ENCODE results near the gene NAMPT.

NAMPT gene

DNA sequence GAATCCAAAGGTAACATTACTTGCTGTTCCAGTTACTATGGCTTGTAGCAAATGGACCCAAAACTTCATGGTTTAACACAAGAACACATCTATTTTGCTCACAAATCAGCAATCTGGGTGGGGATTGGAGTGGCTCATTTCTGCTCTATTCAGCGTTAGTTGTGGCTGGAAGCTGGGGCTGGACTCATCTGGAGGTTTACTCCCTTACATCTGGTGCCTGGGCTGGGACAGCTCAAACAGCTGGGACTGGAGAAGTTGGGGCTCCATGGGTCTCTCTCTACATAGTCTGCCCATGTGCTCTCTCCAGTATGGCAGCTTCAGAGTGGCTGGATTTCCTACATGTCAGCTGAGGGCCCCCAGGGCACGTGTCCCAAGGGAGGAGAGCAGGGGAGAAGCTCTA is 33.7 kb upstream of the NAMPT start:
- Histone ChIP-seq H3K4me3 (ENCODE audit: low read length in 2 of 2) (no peak overlapping the region), H3K9ac (ENCODE audit: low read depth in 1 of 2, low read length in 2 of 2) (no peak overlapping the region), H3K27me3 (ENCODE audit: control insufficient read depth in 2 of 2, insufficient read depth in 2 of 2, low read length in 2 of 2) (no peaks in the 10 kb centered on the region), H3K27ac (ENCODE audit: low read depth in 2 of 2, low read length in 2 of 2) (no peak overlapping the region), H3K9me3 (ENCODE audit: control insufficient read depth in 2 of 2, low read length in 2 of 2) (no peaks in the 10 kb centered on the region), H3K4me1 (ENCODE audit: control insufficient read depth in 2 of 2, insufficient read depth in 2 of 2, low read length in 2 of 2) (no peaks in the 10 kb centered on the region), H3K36me3 (ENCODE audit: control insufficient read depth in 2 of 2, insufficient read depth in 2 of 2, low read length in 2 of 2) (no peaks in the 10 kb centered on the region)

DNA sequence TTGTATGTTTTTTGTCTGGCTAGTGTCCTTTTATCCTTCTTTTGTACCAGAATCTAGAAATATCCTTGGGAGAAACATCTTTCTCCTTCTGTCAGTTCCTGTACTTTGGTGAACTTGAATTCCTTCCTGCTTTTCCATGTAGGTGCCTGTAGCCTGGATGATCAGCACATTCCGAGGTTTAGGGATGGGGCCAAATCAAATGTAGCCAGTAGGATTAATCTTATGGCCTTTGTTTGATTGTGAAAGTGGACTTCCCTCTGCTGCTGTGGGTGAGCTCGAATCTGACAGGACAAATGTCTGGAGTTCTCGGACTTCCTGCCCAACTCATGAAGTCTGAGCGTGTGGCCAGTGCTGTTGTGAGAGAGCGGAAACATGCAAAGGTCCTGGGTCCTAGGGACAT is 33.2 kb upstream of the NAMPT start:
- H3K9ac ChIP-seq (ENCODE audit: low read depth in 1 of 2, low read length in 2 of 2), result no peak overlapping the region
- H3K36me3 ChIP-seq (ENCODE audit: control insufficient read depth in 2 of 2, insufficient read depth in 2 of 2, low read length in 2 of 2), result no peaks in the 10 kb centered on the region
- no peak overlapping the region for H3K27ac ChIP-seq (ENCODE audit: low read depth in 2 of 2, low read length in 2 of 2)
- H3K27me3 ChIP-seq (ENCODE audit: control insufficient read depth in 2 of 2, insufficient read depth in 2 of 2, low read length in 2 of 2), result no peaks in the 10 kb centered on the region
- no peak overlapping the region for H3K4me3 ChIP-seq (ENCODE audit: low read length in 2 of 2)
- H3K4me1 ChIP-seq (ENCODE audit: control insufficient read depth in 2 of 2, insufficient read depth in 2 of 2, low read length in 2 of 2), result no peaks in the 10 kb centered on the region
- H3K9me3 ChIP-seq (ENCODE audit: control insufficient read depth in 2 of 2, low read length in 2 of 2), result no peaks in the 10 kb centered on the region

DNA sequence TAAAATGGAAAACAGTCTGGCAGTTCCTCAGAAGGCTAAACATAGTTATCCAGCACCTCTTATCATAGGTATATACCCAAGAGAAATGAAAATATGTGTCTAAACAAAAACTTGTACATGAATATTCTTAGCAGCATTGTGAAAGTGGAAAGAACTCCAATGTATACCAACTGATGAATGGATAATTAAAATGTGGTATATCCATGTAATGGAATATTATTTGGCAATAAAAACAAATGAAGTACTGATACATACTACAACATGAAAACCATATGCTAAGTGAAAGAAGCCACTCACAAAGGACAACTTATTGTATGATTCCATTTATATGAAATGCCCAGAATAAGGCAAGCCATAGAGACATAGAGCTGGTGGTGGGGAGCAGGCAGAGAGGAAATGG is 32.2 kb upstream of the NAMPT start:
- Histone ChIP-seq H3K9ac (ENCODE audit: low read depth in 1 of 2, low read length in 2 of 2) (no peak overlapping the region), H3K4me3 (ENCODE audit: low read length in 2 of 2) (no peak overlapping the region)

DNA sequence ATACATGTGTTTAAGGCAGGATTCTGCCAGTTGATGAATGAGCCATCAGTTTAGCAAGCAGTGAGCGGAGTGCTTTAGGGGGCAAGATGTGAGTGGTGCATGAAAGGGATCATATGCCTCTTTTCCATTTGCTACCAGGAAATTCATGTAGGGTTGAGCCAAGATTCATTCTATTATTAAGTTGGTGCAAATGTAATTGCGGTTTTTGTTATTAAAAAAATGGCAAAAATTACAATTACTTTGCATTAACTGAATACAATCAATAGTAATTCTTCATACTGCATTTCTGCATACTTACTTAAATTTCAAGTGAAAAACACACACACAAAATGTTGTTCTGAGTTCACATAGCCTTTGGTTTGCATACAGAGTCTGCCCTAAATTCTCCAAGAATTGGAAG is 30.1 kb upstream of the NAMPT start:
- no peaks in the 10 kb centered on the region for H3K27me3 ChIP-seq (ENCODE audit: control insufficient read depth in 2 of 2, insufficient read depth in 2 of 2, low read length in 2 of 2)
- H3K9ac ChIP-seq (ENCODE audit: low read depth in 1 of 2, low read length in 2 of 2), result no peak overlapping the region
- no peak overlapping the region for H3K27ac ChIP-seq (ENCODE audit: low read depth in 2 of 2, low read length in 2 of 2)
- H3K4me3 ChIP-seq (ENCODE audit: low read length in 2 of 2), result no peak overlapping the region
- no peaks in the 10 kb centered on the region for H3K36me3 ChIP-seq (ENCODE audit: control insufficient read depth in 2 of 2, insufficient read depth in 2 of 2, low read length in 2 of 2)
- H3K4me1 ChIP-seq (ENCODE audit: control insufficient read depth in 2 of 2, insufficient read depth in 2 of 2, low read length in 2 of 2), result no peaks in the 10 kb centered on the region
- no peaks in the 10 kb centered on the region for H3K9me3 ChIP-seq (ENCODE audit: control insufficient read depth in 2 of 2, low read length in 2 of 2)

More for the DNA sequence above, 32.2 kb upstream of the NAMPT start:
- Histone ChIP-seq H3K9me3 (ENCODE audit: control insufficient read depth in 2 of 2, low read length in 2 of 2) (no peaks in the 10 kb centered on the region), H3K36me3 (ENCODE audit: control insufficient read depth in 2 of 2, insufficient read depth in 2 of 2, low read length in 2 of 2) (no peaks in the 10 kb centered on the region), H3K27me3 (ENCODE audit: control insufficient read depth in 2 of 2, insufficient read depth in 2 of 2, low read length in 2 of 2) (no peaks in the 10 kb centered on the region), H3K27ac (ENCODE audit: low read depth in 2 of 2, low read length in 2 of 2) (no peak overlapping the region), H3K4me1 (ENCODE audit: control insufficient read depth in 2 of 2, insufficient read depth in 2 of 2, low read length in 2 of 2) (no peaks in the 10 kb centered on the region)

DNA sequence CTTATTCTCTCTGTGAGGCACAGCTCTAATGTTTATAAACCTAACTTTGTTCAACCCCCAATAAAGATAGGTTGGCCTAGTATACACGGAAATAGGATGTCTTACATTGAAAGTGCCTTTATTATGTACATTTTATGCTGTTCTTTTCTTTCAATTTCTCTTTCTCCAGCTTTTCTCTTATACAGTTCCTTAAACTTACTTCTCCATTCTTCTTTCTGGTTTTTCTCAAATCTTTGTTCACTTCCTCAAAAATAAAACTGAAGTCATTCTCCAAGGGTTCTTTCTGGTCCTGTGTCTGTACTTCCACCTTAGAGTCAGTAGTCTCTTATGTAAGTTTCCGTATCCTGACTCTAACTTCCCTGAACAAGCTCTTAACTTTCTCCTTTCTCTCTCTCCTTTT is 29.2 kb upstream of the NAMPT start:
- Histone ChIP-seq H3K4me3 (ENCODE audit: low read length in 2 of 2) (no peak overlapping the region), H3K4me1 (ENCODE audit: control insufficient read depth in 2 of 2, insufficient read depth in 2 of 2, low read length in 2 of 2) (no peaks in the 10 kb centered on the region), H3K27ac (ENCODE audit: low read depth in 2 of 2, low read length in 2 of 2) (peak overlapping the region in 1 of 2 donors; percentile 28), H3K9me3 (ENCODE audit: control insufficient read depth in 2 of 2, low read length in 2 of 2) (no peaks in the 10 kb centered on the region), H3K27me3 (ENCODE audit: control insufficient read depth in 2 of 2, insufficient read depth in 2 of 2, low read length in 2 of 2) (no peaks in the 10 kb centered on the region), H3K36me3 (ENCODE audit: control insufficient read depth in 2 of 2, insufficient read depth in 2 of 2, low read length in 2 of 2) (no peaks in the 10 kb centered on the region), H3K9ac (ENCODE audit: low read depth in 1 of 2, low read length in 2 of 2) (no peak overlapping the region)

GRCh38 chr7:106313456-106313901 is 28.7 kb upstream of the NAMPT start:
- H3K9me3 ChIP-seq (ENCODE audit: control insufficient read depth in 2 of 2, low read length in 2 of 2), result no peaks in the 10 kb centered on the region
- no peak overlapping the region for H3K9ac ChIP-seq (ENCODE audit: low read depth in 1 of 2, low read length in 2 of 2)
- peak overlapping the region in 1 of 2 donors; percentile 28 for H3K27ac ChIP-seq (ENCODE audit: low read depth in 2 of 2, low read length in 2 of 2)
- no peak overlapping the region for H3K4me3 ChIP-seq (ENCODE audit: low read length in 2 of 2)
- H3K36me3 ChIP-seq (ENCODE audit: control insufficient read depth in 2 of 2, insufficient read depth in 2 of 2, low read length in 2 of 2), result no peaks in the 10 kb centered on the region
- no peaks in the 10 kb centered on the region for H3K4me1 ChIP-seq (ENCODE audit: control insufficient read depth in 2 of 2, insufficient read depth in 2 of 2, low read length in 2 of 2)
- no peaks in the 10 kb centered on the region for H3K27me3 ChIP-seq (ENCODE audit: control insufficient read depth in 2 of 2, insufficient read depth in 2 of 2, low read length in 2 of 2)

GRCh38 chr7:106312906-106313305 is 28.1 kb upstream of the NAMPT start:
- H3K4me1 ChIP-seq (ENCODE audit: control insufficient read depth in 2 of 2, insufficient read depth in 2 of 2, low read length in 2 of 2), result no peaks in the 10 kb centered on the region
- no peaks in the 10 kb centered on the region for H3K9me3 ChIP-seq (ENCODE audit: control insufficient read depth in 2 of 2, low read length in 2 of 2)
- no peak overlapping the region for H3K27ac ChIP-seq (ENCODE audit: low read depth in 2 of 2, low read length in 2 of 2)
- H3K36me3 ChIP-seq (ENCODE audit: control insufficient read depth in 2 of 2, insufficient read depth in 2 of 2, low read length in 2 of 2), result no peaks in the 10 kb centered on the region
- no peak overlapping the region for H3K4me3 ChIP-seq (ENCODE audit: low read length in 2 of 2)
- H3K27me3 ChIP-seq (ENCODE audit: control insufficient read depth in 2 of 2, insufficient read depth in 2 of 2, low read length in 2 of 2), result no peaks in the 10 kb centered on the region
- H3K9ac ChIP-seq (ENCODE audit: low read depth in 1 of 2, low read length in 2 of 2), result no peak overlapping the region

DNA sequence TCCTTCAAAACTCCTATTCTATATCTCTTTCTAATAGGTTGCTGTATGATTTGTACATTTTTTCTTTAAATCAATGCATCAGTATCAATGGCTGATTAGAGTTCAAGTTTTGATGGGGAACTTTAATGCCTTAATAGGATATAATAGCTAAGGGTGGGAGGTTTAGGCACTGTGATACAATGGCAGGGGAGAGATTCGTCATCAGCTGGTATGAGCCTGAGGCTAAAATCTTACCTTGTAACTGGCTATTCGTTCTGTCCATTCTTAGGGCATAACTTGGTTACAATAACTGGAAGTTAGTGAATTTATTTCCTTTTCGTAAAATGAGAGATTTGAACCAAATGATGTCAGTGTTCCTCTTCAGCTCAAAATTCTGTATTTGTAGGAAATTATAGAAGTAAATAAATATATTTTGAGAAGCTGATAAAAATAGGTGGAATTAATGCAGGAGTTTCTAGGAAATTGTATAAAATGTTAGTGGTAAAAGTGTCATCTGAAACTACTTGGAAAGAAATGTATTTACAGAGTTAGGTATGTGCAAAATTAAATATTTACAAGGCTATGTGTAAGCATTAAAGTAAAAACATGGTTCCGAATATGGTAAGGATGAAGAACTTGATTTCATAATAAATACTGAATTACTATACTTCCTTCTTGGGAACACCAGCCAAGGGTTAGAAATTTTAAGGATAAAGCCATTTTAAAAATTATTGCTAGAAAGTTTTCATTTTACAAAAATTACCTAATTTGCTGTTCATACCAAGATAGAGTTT is 27.5 kb upstream of the NAMPT start:
- Histone ChIP-seq H3K27ac (ENCODE audit: low read depth in 2 of 2, low read length in 2 of 2) (no peak overlapping the region), H3K4me1 (ENCODE audit: control insufficient read depth in 2 of 2, insufficient read depth in 2 of 2, low read length in 2 of 2) (no peaks in the 10 kb centered on the region), H3K27me3 (ENCODE audit: control insufficient read depth in 2 of 2, insufficient read depth in 2 of 2, low read length in 2 of 2) (no peaks in the 10 kb centered on the region), H3K4me3 (ENCODE audit: low read length in 2 of 2) (no peak overlapping the region), H3K36me3 (ENCODE audit: control insufficient read depth in 2 of 2, insufficient read depth in 2 of 2, low read length in 2 of 2) (no peaks in the 10 kb centered on the region), H3K9ac (ENCODE audit: low read depth in 1 of 2, low read length in 2 of 2) (no peak overlapping the region), H3K9me3 (ENCODE audit: control insufficient read depth in 2 of 2, low read length in 2 of 2) (no peaks in the 10 kb centered on the region)

DNA sequence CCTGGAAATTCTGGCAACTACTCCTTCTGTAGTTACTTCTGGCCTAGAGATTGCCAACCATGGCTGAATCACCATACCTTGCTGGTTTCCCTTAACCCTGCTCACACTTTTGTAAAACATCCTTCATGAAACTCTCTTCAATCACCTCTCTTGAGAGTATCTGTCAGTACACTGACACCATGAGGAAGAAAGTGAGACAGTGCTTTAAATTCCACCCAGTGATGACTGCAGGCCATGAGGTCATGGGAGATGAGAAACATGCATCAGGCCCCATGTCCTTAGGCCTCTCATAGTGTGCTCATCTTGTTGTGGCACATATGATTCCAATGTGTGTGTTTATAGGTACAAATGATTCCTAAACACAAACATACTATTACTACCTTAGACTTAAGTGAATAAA is 24.6 kb upstream of the NAMPT start:
- no peaks in the 10 kb centered on the region for H3K27me3 ChIP-seq (ENCODE audit: control insufficient read depth in 2 of 2, insufficient read depth in 2 of 2, low read length in 2 of 2)
- no peak overlapping the region for H3K4me3 ChIP-seq (ENCODE audit: low read length in 2 of 2)
- no peaks in the 10 kb centered on the region for H3K36me3 ChIP-seq (ENCODE audit: control insufficient read depth in 2 of 2, insufficient read depth in 2 of 2, low read length in 2 of 2)
- no peaks in the 10 kb centered on the region for H3K4me1 ChIP-seq (ENCODE audit: control insufficient read depth in 2 of 2, insufficient read depth in 2 of 2, low read length in 2 of 2)
- no peak overlapping the region for H3K27ac ChIP-seq (ENCODE audit: low read depth in 2 of 2, low read length in 2 of 2)
- H3K9me3 ChIP-seq (ENCODE audit: control insufficient read depth in 2 of 2, low read length in 2 of 2), result no peaks in the 10 kb centered on the region
- H3K9ac ChIP-seq (ENCODE audit: low read depth in 1 of 2, low read length in 2 of 2), result no peak overlapping the region

GRCh38 chr7:106306256-106306655 is 21.5 kb upstream of the NAMPT start:
- no peaks in the 10 kb centered on the region for H3K9me3 ChIP-seq (ENCODE audit: control insufficient read depth in 2 of 2, low read length in 2 of 2)
- no peaks in the 10 kb centered on the region for H3K36me3 ChIP-seq (ENCODE audit: control insufficient read depth in 2 of 2, insufficient read depth in 2 of 2, low read length in 2 of 2)
- H3K27ac ChIP-seq (ENCODE audit: low read depth in 2 of 2, low read length in 2 of 2), result no peak overlapping the region
- H3K4me3 ChIP-seq (ENCODE audit: low read length in 2 of 2), result no peak overlapping the region
- H3K9ac ChIP-seq (ENCODE audit: low read depth in 1 of 2, low read length in 2 of 2), result no peak overlapping the region
- no peaks in the 10 kb centered on the region for H3K4me1 ChIP-seq (ENCODE audit: control insufficient read depth in 2 of 2, insufficient read depth in 2 of 2, low read length in 2 of 2)
- H3K27me3 ChIP-seq (ENCODE audit: control insufficient read depth in 2 of 2, insufficient read depth in 2 of 2, low read length in 2 of 2), result no peaks in the 10 kb centered on the region
